ENCODE results near the gene TREML1. TPM values are rescaled to one million over a fixed set of nuclear protein-coding genes. Genes with fewer than 3 reads are reported as not detected.

Gene TREML1
- total and polyA plus RNA-seq, 2 experiments from 2014 or later, result not detected

DNA sequence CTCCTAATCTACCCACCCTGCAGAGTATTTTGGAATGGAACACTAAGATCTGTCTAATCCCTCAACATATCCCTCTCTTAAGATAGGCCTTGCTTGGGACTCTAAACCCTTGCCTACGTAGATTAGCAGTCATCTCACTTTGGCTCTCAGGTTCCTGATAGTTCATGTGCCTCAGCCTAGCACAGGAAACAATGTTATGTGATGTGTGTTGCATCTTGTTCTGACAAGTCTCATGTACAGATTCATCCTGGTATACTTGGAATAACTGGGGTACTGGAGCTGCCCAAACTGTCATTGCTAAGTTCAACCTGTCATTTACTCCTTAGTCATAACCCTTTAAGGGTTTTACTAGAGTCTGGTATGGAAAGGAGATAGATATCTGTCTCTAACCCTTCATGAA is 34.1 kb downstream of the TREML1 start:
- Mint-ChIP-seq H3K4me1 (no peaks in the 10 kb centered on the region), H3K27me3 (ENCODE audit: insufficient read depth, low read depth, poor library complexity) (peaks cover 1% of the 10 kb centered on the region), H3K36me3 (ENCODE audit: low read depth) (no peaks in the 10 kb centered on the region), H3K4me3 (no peak overlapping the region), H3K27ac (no peak overlapping the region), H3K9me3 (no peaks in the 10 kb centered on the region)
- Histone ChIP-seq H3K27ac (ENCODE audit: low read depth) (no peak overlapping the region), H3K4me1 (ENCODE audit: insufficient read depth) (no peaks in the 10 kb centered on the region), H3K9me2 (ENCODE audit: insufficient read depth) (no peaks in the 10 kb centered on the region), H3K27me3 (ENCODE audit: insufficient read depth) (no peaks in the 10 kb centered on the region), H3F3A (replicated peaks; ENCODE audit: low read depth) (no peaks in the 10 kb centered on the region), H3K4me3 (no peak overlapping the region), H3K4me2 (no peak overlapping the region), H4K20me1 (replicated peaks; ENCODE audit: insufficient read depth) (no peaks in the 10 kb centered on the region), H2AFZ (no peak overlapping the region), H3K36me3 (ENCODE audit: insufficient read depth) (no peaks in the 10 kb centered on the region), H3K79me2 (replicated peaks; ENCODE audit: insufficient read depth) (no peaks in the 10 kb centered on the region)
- ATAC-seq (no peak), DNase-seq (ENCODE audit: low spot score) (no peak)
- TF ChIP-seq ZNF331 (CRISPR knock-in tag; IDR thresholded peaks at IDR 0.05; ENCODE audit: low read depth) (no peak), POLR2AphosphoS5 (IDR thresholded peaks at IDR 0.05; ENCODE audit: low read depth) (no peak), EZH2phosphoT487 (IDR thresholded peaks at IDR 0.05; ENCODE audit: unreplicated experiment) (no peak), JUNB (IDR thresholded peaks at IDR 0.05; ENCODE audit: unreplicated experiment) (no peak), ZNF114 (CRISPR knock-in tag; IDR thresholded peaks at IDR 0.05) (no peak)
- TF ChIP-seq, protein P1, sequence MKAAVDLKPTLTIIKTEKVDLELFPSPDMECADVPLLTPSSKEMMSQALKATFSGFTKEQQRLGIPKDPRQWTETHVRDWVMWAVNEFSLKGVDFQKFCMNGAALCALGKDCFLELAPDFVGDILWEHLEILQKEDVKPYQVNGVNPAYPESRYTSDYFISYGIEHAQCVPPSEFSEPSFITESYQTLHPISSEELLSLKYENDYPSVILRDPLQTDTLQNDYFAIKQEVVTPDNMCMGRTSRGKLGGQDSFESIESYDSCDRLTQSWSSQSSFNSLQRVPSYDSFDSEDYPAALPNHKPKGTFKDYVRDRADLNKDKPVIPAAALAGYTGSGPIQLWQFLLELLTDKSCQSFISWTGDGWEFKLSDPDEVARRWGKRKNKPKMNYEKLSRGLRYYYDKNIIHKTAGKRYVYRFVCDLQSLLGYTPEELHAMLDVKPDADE (IDR thresholded peaks at IDR 0.05), result no peak
- TF ChIP-seq, protein P2, sequence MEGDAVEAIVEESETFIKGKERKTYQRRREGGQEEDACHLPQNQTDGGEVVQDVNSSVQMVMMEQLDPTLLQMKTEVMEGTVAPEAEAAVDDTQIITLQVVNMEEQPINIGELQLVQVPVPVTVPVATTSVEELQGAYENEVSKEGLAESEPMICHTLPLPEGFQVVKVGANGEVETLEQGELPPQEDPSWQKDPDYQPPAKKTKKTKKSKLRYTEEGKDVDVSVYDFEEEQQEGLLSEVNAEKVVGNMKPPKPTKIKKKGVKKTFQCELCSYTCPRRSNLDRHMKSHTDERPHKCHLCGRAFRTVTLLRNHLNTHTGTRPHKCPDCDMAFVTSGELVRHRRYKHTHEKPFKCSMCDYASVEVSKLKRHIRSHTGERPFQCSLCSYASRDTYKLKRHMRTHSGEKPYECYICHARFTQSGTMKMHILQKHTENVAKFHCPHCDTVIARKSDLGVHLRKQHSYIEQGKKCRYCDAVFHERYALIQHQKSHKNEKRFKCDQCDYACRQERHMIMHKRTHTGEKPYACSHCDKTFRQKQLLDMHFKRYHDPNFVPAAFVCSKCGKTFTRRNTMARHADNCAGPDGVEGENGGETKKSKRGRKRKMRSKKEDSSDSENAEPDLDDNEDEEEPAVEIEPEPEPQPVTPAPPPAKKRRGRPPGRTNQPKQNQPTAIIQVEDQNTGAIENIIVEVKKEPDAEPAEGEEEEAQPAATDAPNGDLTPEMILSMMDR (conservative IDR thresholded peaks at IDR 0.05; ENCODE audit: low read depth in 2 of 2), result no peak
- TF ChIP-seq, protein P3, sequence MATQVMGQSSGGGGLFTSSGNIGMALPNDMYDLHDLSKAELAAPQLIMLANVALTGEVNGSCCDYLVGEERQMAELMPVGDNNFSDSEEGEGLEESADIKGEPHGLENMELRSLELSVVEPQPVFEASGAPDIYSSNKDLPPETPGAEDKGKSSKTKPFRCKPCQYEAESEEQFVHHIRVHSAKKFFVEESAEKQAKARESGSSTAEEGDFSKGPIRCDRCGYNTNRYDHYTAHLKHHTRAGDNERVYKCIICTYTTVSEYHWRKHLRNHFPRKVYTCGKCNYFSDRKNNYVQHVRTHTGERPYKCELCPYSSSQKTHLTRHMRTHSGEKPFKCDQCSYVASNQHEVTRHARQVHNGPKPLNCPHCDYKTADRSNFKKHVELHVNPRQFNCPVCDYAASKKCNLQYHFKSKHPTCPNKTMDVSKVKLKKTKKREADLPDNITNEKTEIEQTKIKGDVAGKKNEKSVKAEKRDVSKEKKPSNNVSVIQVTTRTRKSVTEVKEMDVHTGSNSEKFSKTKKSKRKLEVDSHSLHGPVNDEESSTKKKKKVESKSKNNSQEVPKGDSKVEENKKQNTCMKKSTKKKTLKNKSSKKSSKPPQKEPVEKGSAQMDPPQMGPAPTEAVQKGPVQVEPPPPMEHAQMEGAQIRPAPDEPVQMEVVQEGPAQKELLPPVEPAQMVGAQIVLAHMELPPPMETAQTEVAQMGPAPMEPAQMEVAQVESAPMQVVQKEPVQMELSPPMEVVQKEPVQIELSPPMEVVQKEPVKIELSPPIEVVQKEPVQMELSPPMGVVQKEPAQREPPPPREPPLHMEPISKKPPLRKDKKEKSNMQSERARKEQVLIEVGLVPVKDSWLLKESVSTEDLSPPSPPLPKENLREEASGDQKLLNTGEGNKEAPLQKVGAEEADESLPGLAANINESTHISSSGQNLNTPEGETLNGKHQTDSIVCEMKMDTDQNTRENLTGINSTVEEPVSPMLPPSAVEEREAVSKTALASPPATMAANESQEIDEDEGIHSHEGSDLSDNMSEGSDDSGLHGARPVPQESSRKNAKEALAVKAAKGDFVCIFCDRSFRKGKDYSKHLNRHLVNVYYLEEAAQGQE (IDR thresholded peaks at IDR 0.05; ENCODE audit: unreplicated experiment), result no peak

DNA sequence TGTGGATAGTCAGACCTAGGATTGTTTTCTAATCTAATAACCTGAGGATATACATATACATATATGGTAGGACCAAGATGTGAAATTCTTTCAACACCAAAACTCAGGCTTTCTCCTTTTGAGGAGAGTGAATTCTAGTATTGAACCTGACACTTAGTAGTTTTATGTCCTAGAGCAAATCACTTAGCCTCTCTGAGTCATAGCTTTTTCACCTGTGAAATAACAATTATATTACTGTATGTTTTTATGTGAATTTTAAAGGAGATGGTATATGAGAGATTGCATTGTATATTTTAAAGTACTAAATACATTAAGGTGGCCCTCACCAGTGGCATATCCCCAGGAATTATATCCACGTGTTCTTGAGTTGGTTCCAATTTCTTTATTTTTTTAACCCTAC is 34.6 kb downstream of the TREML1 start:
- DNase-seq (ENCODE audit: low spot score), result no peak
- Histone ChIP-seq H3F3A (replicated peaks; ENCODE audit: low read depth) (no peaks in the 10 kb centered on the region), H3K4me1 (ENCODE audit: insufficient read depth) (no peaks in the 10 kb centered on the region), H3K36me3 (ENCODE audit: insufficient read depth) (no peaks in the 10 kb centered on the region), H3K4me3 (no peak overlapping the region), H3K27ac (ENCODE audit: low read depth) (no peak overlapping the region), H4K20me1 (replicated peaks; ENCODE audit: insufficient read depth) (no peaks in the 10 kb centered on the region), H2AFZ (no peak overlapping the region), H3K9me2 (ENCODE audit: insufficient read depth) (no peaks in the 10 kb centered on the region), H3K4me2 (no peak overlapping the region), H3K27me3 (ENCODE audit: insufficient read depth) (no peaks in the 10 kb centered on the region), H3K79me2 (replicated peaks; ENCODE audit: insufficient read depth) (no peaks in the 10 kb centered on the region)
- no peak overlapping the region for H3K27ac Mint-ChIP-seq
- H3K36me3 Mint-ChIP-seq (ENCODE audit: low read depth), result no peaks in the 10 kb centered on the region
- no peaks in the 10 kb centered on the region for H3K9me3 Mint-ChIP-seq
- no peaks in the 10 kb centered on the region for H3K4me1 Mint-ChIP-seq
- no peak overlapping the region for H3K4me3 Mint-ChIP-seq
- no peaks in the 10 kb centered on the region for H3K27me3 Mint-ChIP-seq (ENCODE audit: insufficient read depth, low read depth, poor library complexity)
- ATAC-seq, result no peak
- TF ChIP-seq, protein P2 (conservative IDR thresholded peaks at IDR 0.05; ENCODE audit: low read depth in 2 of 2), result no peak

All from GM23338 (cell line).